Measurements from ENCODE around the gene TBC1D5.
"Not testable (repeated sequence)": the region's sequence is repeated elsewhere in the genome, so short reads cannot be mapped to it uniquely, and the experiment has no call there.

The TBC1D5 gene

DNA sequence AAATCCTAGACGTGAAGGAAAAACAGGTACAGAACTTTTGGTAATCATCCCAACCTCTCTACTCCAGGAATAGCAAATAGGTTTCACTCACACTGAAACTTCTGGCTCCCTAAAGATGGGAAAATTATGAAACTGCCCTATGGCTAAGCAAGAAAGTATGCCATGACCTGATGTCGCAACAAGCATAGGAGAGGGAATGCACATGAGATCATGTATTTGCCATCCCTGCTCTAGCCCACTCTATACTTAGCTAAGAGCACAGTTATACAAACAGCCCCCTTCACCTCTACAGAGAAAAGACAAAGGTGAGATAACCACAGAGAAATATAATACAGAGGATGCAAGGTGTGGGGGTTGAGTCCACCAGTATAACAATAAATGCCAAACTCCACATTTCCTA lies 102.7 kb downstream of the TBC1D5 start:
- DNase-seq: no peak

DNA sequence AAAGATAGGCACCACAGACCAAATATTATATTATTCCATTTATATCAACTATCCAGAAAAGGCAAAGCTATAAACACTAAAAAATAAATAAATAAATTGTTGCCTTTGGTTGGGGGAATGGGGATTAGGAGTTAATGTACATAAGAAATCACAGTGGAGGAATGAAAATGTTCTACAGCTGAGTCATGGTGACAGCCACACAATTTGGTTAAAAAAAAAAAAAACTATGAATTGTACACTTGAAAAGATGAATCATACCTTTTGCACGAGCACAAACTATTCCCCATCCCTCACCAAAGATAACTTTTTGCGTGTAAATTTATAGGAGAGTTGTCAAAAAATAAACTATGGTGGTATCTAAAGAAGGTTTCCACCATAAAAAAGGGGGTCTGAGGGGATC lies 103.2 kb downstream of the TBC1D5 start:
- no peak for DNase-seq

DNA sequence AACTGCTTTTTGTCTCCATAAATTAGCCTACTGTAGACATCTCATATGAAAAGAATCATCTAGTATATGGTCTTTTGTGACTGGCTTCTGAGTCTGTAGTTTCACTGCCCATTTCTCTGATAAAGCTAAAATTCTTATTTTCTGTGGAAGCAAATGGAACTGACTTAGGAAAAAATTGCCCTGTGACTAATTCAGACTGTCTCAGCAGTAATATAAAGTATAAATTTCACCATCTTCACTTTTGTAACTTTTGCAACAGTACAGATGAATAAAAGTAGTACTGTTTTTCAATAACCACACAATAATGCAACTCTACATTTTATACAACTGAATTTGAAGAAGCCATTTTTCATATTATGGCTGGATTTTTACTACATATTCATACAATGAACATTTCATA lies 104.1 kb downstream of the TBC1D5 start:
- no peak for DNase-seq

DNA sequence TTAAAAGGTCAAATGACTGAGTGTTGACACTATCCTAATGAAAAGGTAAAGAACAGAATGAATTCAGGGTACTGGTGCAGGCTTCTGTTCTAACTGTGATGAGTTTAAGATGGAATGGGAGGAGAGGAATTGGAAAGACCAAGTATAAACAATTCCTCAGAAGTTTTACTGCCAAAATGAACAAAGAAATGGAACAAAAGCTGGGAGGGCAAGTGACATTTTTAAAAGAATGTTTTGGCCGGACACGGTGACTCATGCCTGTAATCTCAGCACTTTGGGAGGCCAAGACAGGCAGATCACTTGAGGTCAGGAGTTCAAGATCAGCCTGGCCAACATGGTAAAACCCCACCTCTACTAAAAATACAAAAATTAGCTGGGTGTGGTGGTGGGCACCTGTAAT lies 106.8 kb downstream of the TBC1D5 start:
- DNase-seq: not testable (repeated sequence)

DNA sequence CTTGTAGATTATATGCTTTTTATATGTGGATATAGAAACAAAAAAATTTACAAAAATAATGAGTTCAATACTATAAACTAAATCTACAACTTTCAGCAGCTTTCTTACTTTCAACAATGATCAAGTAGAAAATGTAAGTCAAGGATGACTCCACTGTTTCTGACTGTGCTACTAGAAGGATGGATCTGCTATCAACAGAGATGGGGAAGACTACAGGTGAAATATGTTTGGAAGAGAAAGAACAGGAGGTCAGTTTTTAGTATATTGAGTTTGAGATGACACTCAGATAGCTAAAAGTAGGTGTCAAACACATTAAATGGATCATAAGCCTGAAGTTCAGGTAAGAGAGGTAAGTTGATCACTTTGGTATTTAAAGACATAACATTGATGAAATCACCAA lies 107.5 kb downstream of the TBC1D5 start:
- no peak for DNase-seq

DNA sequence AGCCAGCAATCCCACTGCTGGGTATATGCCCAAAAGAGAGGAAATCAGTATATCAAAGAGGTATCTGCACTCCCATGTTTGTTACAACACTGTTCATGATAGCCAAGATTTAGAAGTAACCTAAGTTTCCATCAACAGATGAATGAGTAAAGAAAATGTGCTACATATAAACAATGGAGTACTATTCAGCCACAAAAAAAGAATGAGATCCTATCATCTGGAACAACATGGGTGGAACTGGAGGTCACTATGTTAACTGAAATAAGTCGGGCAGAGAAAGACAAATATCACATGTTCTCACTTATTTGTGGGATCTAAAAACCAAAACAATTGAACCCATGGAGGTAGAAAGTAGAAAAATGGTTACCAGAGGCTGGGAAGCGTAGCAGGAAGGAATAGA lies 108.2 kb downstream of the TBC1D5 start:
- DNase-seq: no peak

DNA sequence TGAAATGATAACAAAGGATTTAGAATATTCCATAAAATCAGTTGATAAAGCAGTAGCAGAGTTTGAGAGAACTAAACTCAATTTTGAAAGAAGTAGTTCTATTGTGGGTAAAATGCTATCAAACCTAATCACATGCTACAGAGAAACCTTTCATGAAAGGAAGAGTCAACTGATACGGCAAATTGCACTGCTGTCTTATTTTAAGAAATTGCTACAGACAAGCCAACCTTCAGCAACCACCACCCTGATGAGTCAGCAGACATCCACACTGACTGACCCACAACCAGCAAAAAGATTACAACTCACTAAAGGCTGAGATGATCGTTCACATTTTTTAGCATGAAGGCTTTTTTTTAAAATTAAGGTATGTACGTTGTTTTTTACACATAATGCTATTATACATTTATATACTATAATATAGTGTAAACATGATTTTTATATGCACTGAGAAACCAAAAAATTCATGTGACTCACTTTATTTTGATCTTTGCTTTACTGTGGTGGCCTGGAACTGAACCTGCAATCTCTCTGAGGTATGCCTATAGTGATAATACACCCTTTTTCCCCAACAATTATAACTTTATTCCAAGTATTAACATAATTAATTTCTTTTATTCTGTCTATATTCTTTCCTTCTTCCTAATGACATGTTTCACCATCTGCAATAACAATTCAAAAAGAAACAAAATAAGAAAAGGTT lies 109.9 kb downstream of the TBC1D5 start:
- DNase-seq: no peak

DNA sequence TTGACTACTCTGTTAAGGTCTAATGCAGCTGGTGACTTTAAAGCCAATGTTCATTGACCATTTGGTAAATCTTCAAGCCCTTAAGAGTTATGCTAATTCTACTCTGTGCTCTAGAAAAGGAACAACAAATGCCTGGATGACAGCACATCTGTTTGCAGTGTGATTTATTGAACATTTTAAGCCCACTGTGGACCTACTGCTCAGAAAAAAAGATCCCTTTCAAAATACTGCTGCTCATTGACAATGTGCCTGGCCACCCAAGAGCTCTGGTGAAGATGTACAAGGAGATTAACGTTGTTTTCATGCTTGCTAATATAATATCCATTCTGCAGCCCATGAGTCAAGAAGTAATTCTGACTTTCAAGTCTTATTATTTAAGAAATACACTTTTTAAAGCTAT lies 110.8 kb downstream of the TBC1D5 start:
- DNase-seq: no peak

DNA sequence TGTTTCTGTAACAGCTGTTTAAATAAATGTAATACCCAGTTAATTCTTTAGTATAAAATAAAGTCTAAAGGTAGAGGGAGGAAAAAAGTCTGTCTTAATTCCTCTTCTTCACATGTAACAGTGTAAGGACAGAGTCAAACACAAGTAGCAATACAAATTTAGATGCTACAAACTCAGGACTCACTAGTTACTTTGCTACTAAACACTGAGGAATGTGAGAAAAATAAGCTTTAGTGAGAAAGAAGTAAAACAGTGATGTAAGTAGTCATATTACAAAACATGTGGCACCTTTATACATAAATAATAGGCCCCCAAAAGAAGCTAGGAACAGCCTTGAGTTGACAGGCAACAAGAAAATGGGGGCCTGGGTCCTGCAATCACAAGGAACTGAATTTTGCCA lies 113.0 kb downstream of the TBC1D5 start:
- no peak for DNase-seq

DNA sequence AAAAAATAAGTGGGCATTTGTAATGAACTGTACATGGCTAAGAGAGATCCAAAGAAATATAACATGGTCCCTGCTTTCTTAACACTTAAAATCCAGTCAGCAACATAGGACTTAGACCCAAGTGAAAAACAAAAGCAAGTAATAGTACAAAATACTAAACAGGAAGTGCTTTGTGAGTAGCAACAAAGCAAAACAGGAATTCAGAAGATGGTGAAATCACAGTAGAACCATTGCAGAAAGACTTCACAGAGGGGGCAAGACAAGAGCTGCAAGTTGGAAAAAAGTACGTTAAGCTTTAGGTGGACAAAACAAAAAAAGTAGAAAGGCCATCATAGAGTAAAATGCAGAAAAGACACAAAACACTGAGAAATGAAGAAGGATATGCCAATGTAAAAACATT lies 116.0 kb downstream of the TBC1D5 start:
- no peak for DNase-seq

DNA sequence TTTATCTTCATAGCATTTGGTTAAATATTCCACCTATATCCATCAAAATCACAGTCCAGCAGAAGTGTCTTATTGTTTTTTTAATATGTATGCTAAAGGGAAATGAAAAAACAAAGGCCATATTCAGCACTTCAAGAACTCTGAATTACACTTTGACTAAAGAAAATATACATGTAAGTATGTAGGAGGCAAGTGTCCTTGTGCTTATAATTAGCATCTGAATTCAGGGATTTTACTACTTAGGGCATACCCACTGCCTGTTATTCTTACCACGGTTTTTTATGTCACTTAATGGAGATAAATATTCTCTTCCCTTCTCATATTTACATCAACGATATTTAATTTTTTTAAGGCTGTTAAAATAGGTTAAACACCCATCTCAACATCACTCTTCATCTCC lies 117.3 kb downstream of the TBC1D5 start:
- no peak for DNase-seq

DNA sequence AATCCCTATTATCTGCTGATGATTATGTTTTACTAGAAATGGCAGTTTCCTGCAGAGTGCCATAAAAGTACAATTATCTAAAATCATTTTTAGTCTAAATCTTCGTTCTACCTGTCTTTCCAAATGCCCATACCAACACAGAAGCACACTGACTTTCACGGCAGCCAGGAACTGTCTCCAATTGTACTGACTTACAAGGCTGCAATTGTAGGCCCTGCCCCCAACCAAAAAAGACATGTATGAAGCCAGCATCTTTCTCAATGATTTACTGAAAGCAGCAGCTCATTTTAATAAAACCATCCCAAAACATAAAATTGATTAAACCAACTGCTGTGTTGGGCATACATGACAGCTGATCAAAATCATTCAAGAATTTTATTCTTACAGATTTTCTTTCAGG lies 119.0 kb downstream of the TBC1D5 start:
- DNase-seq: no peak

DNA sequence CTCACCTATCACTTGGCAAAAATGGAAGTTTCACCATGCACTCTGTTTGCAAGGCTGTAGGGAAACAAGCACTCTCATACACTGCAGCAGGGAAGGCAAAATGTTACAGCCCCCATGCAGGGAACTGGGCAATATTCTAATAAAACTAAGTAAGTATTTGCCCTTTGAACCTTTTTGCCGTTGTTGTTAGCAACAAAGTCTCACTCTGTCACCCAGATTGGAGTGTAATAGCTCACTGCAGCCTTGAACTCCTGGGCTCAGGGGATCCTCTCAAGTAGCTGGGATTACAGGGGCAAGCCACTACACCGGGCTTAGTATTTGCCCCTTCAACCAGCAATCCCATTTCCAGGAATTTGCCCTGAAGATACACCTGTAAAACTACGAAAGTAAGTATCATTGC lies 122.5 kb downstream of the TBC1D5 start:
- DNase-seq: no peak

DNA sequence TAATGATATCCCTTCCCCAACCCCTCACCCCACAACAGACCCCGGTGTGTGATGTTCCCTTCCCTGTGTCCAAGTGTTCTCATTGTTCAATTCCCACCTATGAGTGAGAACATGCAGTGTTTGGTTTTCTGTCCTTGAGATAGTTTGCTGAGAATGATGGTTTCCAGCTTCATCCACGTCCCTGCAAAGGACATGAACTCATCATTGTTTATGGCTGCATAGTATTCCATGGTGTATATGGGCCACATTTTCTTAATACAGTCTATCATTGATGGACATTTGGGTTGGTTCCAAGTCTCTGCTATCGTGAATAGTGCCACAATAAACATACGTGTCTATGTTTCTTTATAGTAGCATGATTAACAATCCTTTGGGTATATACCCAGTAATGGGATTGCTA lies 129.4 kb downstream of the TBC1D5 start:
- not testable (repeated sequence) for DNase-seq

DNA sequence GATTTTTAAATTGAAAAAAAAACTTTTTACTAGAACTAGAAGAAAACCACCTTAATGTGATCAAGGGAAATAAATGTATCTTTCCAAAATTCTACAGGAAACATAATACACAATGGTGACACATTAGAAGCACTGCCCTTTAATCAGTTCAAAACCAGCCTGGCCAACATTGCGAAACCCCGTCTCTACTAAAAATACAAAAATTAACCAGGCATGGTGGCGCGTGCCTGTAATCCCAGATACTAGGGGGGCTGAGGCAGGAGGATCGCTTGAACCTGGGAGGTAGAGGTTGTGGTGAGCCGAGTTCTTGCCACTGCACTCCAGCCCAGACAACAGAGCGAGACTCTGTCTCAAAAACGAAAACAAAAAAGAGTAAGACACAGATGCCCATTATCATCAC lies 134.5 kb downstream of the TBC1D5 start:
- no peak for DNase-seq

DNA sequence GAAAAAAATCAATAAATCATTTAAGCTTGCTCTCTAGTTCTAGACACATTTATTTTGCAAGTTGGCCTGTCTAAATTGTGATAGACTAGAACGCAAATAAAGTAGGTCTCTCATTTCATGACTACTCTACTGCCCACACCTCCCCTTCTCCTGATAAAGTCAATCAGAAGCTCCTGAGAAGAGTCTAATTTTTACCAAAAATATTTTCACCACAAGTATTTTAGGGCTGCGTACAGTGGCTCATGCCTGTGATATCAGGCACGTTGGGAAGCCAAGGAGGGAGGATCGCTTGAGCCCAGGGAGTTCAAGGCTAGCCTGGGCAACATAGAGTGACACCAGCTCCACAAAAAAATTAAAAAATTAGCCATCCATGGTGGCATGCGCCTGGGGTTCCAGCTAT lies 136.5 kb downstream of the TBC1D5 start:
- DNase-seq: no peak

DNA sequence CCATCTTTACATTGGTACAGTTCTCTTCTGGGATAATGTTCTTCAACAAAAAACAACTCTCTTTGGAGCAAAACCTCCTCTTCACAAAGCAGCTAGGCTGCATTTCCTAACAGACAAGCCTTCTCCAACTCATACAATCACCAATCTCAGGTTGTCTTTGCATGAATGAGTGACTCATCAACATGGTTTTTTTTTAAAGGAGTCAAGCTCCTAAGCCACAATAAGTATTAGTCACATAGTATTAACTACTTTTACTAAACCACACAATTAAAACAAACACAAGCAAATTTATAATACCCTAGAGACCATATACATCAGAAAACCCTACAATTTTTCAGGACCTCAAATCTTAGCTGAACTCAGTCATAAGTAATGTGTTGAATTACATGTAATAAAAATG lies 137.4 kb downstream of the TBC1D5 start:
- DNase-seq: no peak

DNA sequence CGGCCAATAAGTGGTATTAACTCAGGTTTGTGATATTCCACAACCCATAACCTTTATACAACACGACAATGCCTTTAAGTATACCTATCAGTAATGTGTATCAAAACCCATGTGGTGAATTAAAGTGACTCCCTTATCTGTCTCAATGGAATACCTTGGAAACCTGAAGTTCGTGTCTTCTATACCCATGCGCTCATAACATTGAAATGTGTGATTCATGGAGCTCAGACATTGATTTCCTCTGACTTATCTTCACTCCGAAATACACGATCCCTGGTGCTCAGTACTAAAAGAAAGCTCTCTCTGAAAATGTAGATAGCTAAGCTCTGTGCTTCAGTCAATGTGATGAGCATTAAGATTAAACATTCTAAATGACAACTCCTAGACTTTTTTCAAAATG lies 140.3 kb downstream of the TBC1D5 start:
- DNase-seq: no peak

DNA sequence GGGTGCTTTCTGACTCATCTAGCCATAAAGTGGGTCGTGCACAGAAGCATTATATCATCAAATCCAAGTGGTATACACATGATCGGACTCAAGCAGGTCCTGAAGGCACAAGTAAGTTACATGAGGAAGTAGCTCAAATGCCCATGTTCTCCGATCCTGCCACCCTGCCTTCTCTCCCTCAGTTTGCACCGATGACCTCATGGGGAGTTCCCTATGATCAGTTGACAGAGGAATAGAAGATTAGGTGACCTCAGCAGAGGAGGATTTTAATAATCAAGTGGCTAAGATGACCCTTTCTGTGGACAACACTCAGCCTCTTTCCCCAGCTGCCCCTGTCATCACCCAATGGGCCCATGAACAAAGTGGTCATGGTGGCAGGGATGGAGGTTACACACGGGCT lies 149.5 kb downstream of the TBC1D5 start:
- no peak for DNase-seq

DNA sequence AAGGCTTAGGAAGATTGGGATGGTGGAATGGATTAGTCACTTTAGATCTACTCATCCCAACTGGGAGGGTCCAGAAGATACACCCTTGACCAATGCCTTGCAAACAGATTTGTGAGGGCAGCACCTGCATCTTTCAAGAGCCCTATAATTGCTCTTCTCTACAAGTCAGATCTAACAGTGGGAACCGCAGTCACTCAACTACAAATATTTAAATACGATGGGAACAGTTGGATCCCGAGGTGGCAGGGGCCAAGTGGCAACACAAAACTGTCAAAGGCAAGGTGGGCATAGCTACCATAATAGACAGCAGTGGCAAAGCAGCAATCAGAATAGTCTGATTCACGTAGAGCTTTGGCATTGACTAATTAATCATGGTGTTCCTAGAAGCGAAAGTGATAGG lies 152.0 kb downstream of the TBC1D5 start:
- DNase-seq: no peak

DNA sequence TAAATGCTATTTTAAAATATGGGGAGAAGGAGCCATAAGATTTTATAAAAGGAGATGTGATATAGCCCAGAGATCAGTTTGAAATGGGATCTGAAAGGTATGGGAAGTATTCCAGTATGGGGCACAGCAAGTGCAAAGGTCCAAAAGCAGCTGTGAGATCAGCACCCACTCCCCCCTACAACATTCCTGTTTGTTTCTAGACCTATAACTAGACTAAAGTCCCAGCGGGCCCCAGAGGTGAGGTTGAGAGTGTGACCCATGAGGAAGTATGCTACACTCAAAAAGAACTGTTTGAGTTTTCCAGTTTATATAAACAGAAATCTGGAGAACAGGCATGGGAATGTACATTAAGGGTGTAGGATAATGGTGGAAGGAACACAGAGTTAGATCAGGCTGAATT lies 152.5 kb downstream of the TBC1D5 start:
- DNase-seq: no peak

DNA sequence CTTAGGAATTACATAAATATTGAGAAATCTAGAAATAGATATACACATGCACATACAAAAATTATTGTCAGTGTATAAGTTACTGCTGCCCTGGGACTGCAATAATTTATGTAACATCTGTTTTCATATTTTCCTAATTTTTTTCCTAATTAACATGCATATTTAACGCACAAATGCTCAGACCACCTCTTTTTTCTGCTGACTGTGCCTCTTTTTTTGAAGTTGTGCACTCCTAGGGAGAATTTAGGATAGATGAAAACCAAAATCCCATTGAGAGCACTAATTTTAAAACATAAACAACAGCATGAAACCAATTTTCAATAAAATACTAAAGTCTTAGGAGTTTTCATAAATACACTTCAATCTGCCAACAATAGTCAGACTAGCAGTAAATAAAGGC lies 154.0 kb downstream of the TBC1D5 start:
- no peak for DNase-seq

DNA sequence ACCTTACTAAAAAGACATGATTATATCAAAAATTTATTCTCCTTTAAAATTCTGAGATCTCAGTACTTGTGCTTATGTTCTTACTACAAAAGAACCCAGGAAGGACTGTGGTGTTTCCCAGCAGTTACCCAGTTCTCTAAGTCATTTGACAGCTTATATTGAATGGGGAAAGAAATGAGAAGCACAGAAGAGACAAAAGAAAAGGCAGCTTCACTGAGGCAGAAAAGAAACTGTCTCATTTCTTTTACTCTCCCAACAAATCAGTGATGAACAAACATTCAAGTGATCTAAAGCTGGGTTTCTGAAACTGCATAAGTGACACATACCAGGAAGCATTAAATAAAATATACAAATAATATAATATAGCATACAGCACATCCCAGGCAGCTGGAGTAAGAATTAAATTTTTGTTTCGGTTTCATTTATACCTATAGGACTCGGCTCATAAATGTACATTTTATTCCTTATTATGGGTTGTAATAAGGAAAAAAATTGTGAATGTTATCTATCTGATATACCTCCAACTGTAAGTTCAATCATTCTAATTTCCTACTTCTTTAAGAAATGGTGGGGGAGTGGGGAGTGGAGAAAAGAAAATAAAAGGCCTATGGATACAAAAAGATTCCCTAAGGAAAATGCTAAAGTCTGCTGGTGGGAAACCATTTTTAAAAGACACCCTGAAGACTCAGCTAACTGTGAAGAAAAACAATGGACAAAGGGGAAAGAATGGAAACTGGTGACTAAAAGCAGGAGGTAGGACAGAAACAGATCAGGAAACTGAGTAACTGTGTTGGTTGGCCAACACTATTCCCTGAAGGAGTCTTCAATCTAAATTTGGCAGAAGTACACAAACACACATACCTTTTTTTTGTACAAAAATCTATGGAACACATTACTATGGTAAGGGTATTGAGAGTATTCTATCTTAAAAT lies 156.8 kb downstream of the TBC1D5 start:
- no peak for DNase-seq

DNA sequence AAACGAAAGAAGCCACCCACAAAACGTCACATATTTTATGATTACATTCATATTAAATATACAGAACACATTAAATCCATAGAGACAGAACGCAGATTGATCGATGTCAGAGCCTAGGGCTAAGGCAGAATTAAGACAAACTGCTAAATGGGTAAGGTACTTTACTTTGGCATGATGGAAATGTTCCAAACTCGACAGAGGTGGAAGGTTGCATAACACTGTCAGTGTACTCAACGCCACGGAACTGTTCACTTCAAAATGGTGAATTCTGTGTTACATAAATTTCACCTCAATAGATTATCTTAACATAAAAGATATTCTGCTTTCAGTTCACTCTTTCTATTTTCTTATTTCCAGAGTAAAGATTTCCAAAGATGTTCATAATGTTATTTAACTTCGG lies 158.4 kb downstream of the TBC1D5 start:
- no peak for DNase-seq

DNA sequence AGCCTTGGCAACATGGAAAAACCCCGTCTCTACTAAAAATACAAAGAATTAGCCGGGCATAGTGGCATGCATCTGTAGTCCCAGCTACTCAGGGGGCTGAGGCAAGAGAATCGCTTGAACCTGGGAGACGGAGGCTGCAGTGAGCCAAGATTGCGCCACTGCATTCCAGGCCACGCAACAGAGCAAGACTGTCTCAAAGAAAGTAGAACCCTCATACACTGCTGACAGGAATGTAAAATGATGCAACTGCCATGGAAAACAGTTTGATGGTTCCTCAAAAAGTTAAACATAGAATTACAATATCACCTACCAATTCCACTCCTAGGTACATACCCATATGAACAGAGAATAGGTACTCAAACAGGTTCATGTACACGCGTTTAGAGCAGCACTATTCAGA lies 158.9 kb downstream of the TBC1D5 start:
- DNase-seq: no peak

All from effector CD8-positive, alpha-beta T cell (primary cell).